Measurements from ENCODE around the gene WDFY4.

Gene WDFY4

DNA sequence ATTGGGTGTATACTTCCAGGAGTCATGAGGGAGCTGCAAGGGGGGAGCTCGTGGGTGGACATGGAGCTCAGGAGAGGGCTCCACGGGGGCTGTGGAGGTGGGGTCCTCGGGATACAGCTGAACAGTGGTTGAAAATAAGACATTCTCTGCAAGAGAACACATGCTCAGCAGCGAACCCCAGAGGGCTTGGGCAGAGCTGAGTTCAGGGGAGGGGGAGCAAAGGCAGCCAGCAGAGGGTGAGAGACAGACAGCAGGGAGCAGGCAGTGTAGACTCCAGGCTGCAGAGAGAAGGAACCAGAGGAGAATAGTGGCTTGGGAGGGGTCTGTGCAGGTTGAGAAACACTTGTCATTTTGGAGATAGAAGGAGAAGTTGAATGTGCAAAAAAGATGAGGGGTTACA, 327.9 kb downstream of the WDFY4 start:
- TF ChIP-seq, protein P1, sequence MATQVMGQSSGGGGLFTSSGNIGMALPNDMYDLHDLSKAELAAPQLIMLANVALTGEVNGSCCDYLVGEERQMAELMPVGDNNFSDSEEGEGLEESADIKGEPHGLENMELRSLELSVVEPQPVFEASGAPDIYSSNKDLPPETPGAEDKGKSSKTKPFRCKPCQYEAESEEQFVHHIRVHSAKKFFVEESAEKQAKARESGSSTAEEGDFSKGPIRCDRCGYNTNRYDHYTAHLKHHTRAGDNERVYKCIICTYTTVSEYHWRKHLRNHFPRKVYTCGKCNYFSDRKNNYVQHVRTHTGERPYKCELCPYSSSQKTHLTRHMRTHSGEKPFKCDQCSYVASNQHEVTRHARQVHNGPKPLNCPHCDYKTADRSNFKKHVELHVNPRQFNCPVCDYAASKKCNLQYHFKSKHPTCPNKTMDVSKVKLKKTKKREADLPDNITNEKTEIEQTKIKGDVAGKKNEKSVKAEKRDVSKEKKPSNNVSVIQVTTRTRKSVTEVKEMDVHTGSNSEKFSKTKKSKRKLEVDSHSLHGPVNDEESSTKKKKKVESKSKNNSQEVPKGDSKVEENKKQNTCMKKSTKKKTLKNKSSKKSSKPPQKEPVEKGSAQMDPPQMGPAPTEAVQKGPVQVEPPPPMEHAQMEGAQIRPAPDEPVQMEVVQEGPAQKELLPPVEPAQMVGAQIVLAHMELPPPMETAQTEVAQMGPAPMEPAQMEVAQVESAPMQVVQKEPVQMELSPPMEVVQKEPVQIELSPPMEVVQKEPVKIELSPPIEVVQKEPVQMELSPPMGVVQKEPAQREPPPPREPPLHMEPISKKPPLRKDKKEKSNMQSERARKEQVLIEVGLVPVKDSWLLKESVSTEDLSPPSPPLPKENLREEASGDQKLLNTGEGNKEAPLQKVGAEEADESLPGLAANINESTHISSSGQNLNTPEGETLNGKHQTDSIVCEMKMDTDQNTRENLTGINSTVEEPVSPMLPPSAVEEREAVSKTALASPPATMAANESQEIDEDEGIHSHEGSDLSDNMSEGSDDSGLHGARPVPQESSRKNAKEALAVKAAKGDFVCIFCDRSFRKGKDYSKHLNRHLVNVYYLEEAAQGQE (IDR thresholded peaks at IDR 0.05; ENCODE audit: insufficient read depth in 1 of 2, low read depth in 2 of 2, low read length in 2 of 2) = no peak
- TF ChIP-seq POLR2AphosphoS5 (IDR thresholded peaks at IDR 0.05; ENCODE audit: low read depth, low read length) (no peak), SIN3A (IDR thresholded peaks at IDR 0.05; ENCODE audit: borderline replicate concordance, insufficient read depth, low read length) (no peak), FOXP2 (optimal IDR thresholded peaks at IDR 0.05; ENCODE audit: borderline replicate concordance, extremely low read depth, extremely low read length, insufficient read depth) (no peak), TAF1 (IDR thresholded peaks at IDR 0.05; ENCODE audit: borderline replicate concordance, insufficient read depth, low read length) (no peak)

DNA sequence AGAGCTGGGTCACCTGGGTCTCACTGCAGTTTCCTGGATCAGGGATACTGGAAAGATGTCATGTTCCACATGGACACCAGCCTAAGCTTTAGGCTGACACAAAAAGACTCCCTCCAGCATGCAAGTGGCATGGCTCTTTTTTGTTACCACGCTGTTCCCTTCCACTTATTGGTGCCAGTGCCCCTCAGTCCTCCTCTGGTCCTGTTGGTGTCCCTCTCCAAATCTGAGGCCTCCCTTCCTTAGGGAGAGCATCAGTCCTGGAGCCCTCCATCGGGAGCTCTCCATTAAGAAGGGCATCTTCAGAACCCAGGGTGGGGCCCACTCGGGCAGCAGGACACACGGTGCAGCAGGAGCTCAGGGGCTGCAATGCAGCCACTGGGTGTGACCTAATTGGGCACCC, 331.0 kb downstream of the WDFY4 start:
- TF ChIP-seq, protein P1 (IDR thresholded peaks at IDR 0.05; ENCODE audit: insufficient read depth in 1 of 2, low read depth in 2 of 2, low read length in 2 of 2) = no peak
- no peak for TF ChIP-seq POLR2AphosphoS5 (IDR thresholded peaks at IDR 0.05; ENCODE audit: low read depth, low read length)
- TF ChIP-seq SIN3A (IDR thresholded peaks at IDR 0.05; ENCODE audit: borderline replicate concordance, insufficient read depth, low read length) = no peak
- no peak for TF ChIP-seq TAF1 (IDR thresholded peaks at IDR 0.05; ENCODE audit: borderline replicate concordance, insufficient read depth, low read length)
- no peak for TF ChIP-seq FOXP2 (optimal IDR thresholded peaks at IDR 0.05; ENCODE audit: borderline replicate concordance, extremely low read depth, extremely low read length, insufficient read depth)

DNA sequence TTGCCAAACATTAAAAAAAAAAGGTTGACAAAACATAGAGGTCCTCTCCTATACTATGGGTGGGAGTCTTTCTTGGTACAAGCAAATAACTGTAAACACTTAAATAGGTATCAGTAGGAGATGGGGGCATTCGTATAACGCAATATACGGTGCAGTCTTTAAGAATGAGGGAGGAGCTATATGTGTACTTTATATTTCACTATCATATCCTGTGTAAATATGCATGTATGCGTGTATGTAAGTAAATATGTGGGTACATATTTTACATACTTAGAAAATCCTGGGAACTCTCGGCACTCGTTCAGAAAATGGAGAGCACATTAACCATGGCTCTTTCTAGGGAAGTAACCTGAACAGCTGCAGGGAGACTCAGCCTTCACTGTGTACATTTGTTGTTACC, 337.0 kb downstream of the WDFY4 start:
- TF ChIP-seq FOXP2 (optimal IDR thresholded peaks at IDR 0.05; ENCODE audit: borderline replicate concordance, extremely low read depth, extremely low read length, insufficient read depth) (no peak), SIN3A (IDR thresholded peaks at IDR 0.05; ENCODE audit: borderline replicate concordance, insufficient read depth, low read length) (no peak), POLR2AphosphoS5 (IDR thresholded peaks at IDR 0.05; ENCODE audit: low read depth, low read length) (no peak), TAF1 (IDR thresholded peaks at IDR 0.05; ENCODE audit: borderline replicate concordance, insufficient read depth, low read length) (no peak)
- TF ChIP-seq, protein P1 (IDR thresholded peaks at IDR 0.05; ENCODE audit: insufficient read depth in 1 of 2, low read depth in 2 of 2, low read length in 2 of 2) = no peak

DNA sequence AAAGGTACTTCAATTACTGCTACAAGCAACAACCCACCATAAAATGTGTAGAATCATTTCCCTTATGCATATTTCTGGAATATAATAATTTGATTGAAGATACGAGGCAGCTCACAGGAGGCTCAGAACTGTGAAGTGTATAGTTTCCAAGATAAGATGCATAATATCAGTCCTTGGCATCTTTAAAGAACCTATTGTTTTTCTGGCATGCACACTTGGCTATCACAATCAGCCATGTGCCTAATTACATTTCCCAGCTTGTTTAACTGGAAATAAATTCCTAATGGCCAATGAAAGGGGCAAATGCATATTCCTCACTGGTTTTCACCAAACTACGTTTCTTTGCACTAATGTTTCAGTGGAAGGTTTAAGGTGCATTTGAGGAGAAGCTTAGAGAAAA, 338.4 kb downstream of the WDFY4 start:
- TF ChIP-seq SIN3A (IDR thresholded peaks at IDR 0.05; ENCODE audit: borderline replicate concordance, insufficient read depth, low read length) = no peak
- no peak for TF ChIP-seq POLR2AphosphoS5 (IDR thresholded peaks at IDR 0.05; ENCODE audit: low read depth, low read length)
- TF ChIP-seq, protein P1 (IDR thresholded peaks at IDR 0.05; ENCODE audit: insufficient read depth in 1 of 2, low read depth in 2 of 2, low read length in 2 of 2) = no peak
- TF ChIP-seq TAF1 (IDR thresholded peaks at IDR 0.05; ENCODE audit: borderline replicate concordance, insufficient read depth, low read length) = no peak
- no peak for TF ChIP-seq FOXP2 (optimal IDR thresholded peaks at IDR 0.05; ENCODE audit: borderline replicate concordance, extremely low read depth, extremely low read length, insufficient read depth)

DNA sequence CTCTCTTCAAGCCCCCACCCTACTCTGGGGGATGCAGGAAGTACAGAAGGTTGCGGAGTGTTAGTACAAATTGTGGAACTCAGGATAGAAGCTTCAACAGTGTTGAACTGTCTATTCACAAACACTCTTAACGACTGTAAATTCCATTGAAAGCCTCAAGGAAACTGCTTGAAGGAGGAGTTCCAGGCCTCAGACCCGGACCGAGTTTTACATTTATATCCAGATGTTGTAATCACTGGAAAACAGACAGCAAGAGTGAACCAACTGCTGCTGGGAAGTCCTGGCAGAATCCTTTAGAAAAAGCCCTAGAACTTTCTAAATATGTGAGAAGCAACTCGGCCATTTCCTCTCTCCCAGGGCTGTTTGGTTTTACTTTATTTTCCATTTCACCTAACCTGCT, 339.1 kb downstream of the WDFY4 start:
- TF ChIP-seq POLR2AphosphoS5 (IDR thresholded peaks at IDR 0.05; ENCODE audit: low read depth, low read length) = no peak
- TF ChIP-seq, protein P1 (IDR thresholded peaks at IDR 0.05; ENCODE audit: insufficient read depth in 1 of 2, low read depth in 2 of 2, low read length in 2 of 2) = no peak
- TF ChIP-seq FOXP2 (optimal IDR thresholded peaks at IDR 0.05; ENCODE audit: borderline replicate concordance, extremely low read depth, extremely low read length, insufficient read depth) = no peak
- no peak for TF ChIP-seq TAF1 (IDR thresholded peaks at IDR 0.05; ENCODE audit: borderline replicate concordance, insufficient read depth, low read length)
